Sigmoid colon (tissue), 4 donors: ENCODE measurements around the gene HK3.

ENCODE experiments used
- CTCF ChIP-seq, 4 experiments: fragments of 450-650 bp in 3 of 4; fragments of 200-600 bp in 1 of 4; IDR thresholded peaks; one replicate each; pipeline ENCODE4 v1.5.1; 2016 to 2019; ENCODE audit warnings: antibody characterized with exemption in 4 of 4, mild to moderate bottlenecking in 3 of 4, moderate library complexity in 2 of 4
- EP300 ChIP-seq, 4 donors: sonication (generic); formaldehyde crosslinking; IDR thresholded peaks; one replicate each; pipeline ENCODE4 v1.6.1; 2017; ENCODE audit warnings: antibody characterized with exemption in 4 of 4
- POLR2A ChIP-seq, 2 donors: fragments of 450-650 bp; IDR thresholded peaks; one replicate each; pipeline ENCODE4 v1.6.1; 2016; ENCODE audit warnings: antibody characterized with exemption in 2 of 2, mild to moderate bottlenecking in 2 of 2, moderate library complexity in 2 of 2
- POLR2AphosphoS5 ChIP-seq, 4 donors: sonication (generic); formaldehyde crosslinking; IDR thresholded peaks; one replicate each; pipeline ENCODE4 v1.6.1; 2017; ENCODE audit warnings: antibody characterized with exemption in 4 of 4

GRCh38 chr5:176934309-176934930 lies 35.3 kb upstream of the HK3 start:
- TF ChIP-seq CTCF (IDR thresholded peaks at IDR 0.05) = no peak
- TF ChIP-seq EP300 (IDR thresholded peaks at IDR 0.05) = no peak
- TF ChIP-seq POLR2AphosphoS5 (IDR thresholded peaks at IDR 0.05) = no peak
- no peak for TF ChIP-seq POLR2A (IDR thresholded peaks at IDR 0.05)
